Astrocyte of the cerebellum (primary cell): ENCODE measurements around the gene RAB40B.
"Not testable (repeated sequence)": the region's sequence is repeated elsewhere in the genome, so short reads cannot be mapped to it uniquely, and the experiment has no call there.

Experiments
- DNase-seq: peaks from one replicate; pipeline ENCODE4 v3.0.0-alpha.2; 2011; ENCODE audit warnings: low read depth
- H3K4me3 ChIP-seq: 2 replicates; pipeline ENCODE4 v1.5.1; 2011; ENCODE audit warnings: mild to moderate bottlenecking, low read depth, low read length, moderate library complexity
- CTCF ChIP-seq: IDR thresholded peaks from 2 replicates; pipeline ENCODE4 v1.5.1; 2012; ENCODE audit warnings: low read length, low read depth, moderate library complexity, mild to moderate bottlenecking; ENCODE audit errors: missing control alignments
- in situ Hi-C: cut with HindIII; loops from 2 replicates; pipeline ENCODE4 v1.10.0; 2017; ENCODE audit warnings: low sequenced_read_pairs

The RAB40B gene

GRCh38 chr17:82656266-82656665, 42.2 kb downstream of the RAB40B start:
- H3K4me3 ChIP-seq: no peak overlapping the region
- DNase-seq: no peak
- no peak for TF ChIP-seq CTCF
- in situ Hi-C loops: no loop called here

DNA sequence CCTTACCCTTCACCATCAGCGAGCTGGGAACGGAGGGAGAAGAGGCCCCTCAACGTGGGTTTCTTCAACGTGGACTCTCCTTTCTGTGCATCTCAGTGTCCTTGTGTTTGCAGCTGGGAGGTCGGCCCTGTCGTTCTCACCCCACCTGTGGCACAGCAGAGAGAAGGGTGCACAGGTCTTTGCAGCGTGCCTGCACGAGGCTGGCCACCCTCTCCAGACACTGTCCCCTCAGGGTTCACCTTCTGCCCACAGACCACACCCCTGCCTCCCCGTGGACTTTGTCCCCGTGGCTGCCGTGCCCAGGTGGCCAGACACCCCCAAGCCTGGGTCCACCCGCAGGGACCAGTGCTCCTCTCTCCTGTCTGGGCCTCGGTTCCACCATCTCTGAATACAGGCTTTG, 43.0 kb downstream of the RAB40B start:
- H3K4me3 ChIP-seq: no peak overlapping the region
- TF ChIP-seq CTCF: no peak
- DNase-seq: no peak
- in situ Hi-C loops: no loop called here

- in situ Hi-C loops: no loop called here
- no peak for TF ChIP-seq CTCF
- DNase-seq: no peak
- H3K4me3 ChIP-seq: no peak overlapping the region
Measured at GRCh38 chr17:82655038-82655479, 43.4 kb downstream of the RAB40B start.

GRCh38 chr17:82654611-82655010, 43.9 kb downstream of the RAB40B start:
- H3K4me3 ChIP-seq, DNase-seq, in situ Hi-C loops: not testable (repeated sequence)

DNA sequence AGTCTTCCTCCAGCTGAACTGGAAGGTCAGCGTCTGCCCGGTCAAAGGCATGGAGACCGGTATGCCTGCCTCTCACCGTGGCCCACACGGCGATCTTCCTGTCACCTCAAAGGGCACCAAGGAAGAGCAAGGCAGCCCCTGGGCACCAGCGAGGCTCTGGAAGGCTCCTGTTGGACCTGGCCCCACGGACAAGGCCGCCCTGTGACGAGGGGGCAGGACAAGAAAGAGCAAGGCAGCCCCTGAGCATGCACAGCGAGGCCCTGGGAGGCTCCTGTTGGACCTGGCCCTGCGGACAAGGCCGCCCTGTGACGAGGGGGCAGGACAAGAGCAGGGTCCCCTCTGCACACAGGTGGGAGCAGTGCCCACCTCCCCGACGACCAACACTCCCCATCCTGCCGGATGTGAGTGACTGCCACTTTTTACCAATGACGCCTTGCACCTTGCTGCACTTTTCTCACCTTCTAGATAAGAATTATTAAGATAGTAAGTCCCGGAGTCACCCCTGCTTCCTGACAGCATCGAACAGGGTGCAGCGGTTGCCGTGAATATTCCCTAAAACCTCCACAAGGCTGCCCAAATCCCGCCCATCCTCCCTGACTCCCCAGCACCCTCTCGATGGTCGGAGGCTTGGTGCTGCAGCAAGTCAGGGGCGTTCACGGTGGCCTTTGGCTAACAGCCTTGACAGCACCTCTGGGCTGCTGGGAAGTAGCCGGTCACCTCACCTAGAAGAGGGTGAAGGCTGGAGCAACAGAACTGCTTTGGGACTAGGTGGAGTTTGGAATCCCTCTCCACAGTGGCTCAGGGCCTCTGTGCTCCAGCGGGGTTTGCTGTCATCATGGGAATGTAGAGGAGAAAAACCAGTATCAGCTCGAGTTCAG, 44.6 kb downstream of the RAB40B start:
- TF ChIP-seq CTCF: no peak
- no peak overlapping the region for H3K4me3 ChIP-seq
- in situ Hi-C loops: no loop called here
- DNase-seq: no peak

DNA sequence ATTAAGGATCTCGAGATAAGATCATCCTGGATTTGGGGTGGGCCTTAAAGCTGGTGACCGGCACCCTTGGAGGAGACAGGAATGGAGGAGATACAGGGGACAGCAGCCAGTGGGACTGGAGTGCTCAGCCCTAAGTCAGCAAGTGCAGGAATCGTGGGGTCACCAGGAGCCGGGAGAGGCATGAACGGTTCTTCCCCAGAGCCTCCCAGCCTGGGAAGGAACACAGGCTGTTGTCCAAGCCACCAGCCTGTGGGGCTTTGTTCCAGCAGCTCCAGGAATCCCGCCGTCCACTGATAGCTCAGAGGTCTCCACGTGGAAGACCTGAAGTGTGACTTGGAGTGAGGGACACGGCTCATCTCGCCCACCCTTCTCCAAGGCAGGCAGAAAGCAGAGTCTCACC, 47.8 kb downstream of the RAB40B start:
- H3K4me3 ChIP-seq: no peak overlapping the region
- in situ Hi-C loops: no loop called here
- TF ChIP-seq CTCF: no peak
- no peak for DNase-seq

GRCh38 chr17:82649501-82650261, 48.8 kb downstream of the RAB40B start:
- DNase-seq: no peak
- no peak for TF ChIP-seq CTCF
- in situ Hi-C loops: no loop called here
- H3K4me3 ChIP-seq: no peak overlapping the region
